Measurements from ENCODE around the gene GPLD1. TPM values are rescaled to one million over a fixed set of nuclear protein-coding genes. Genes with fewer than 3 reads are reported as not detected.
"Not testable (repeated sequence)": the region's sequence is repeated elsewhere in the genome, so short reads cannot be mapped to it uniquely, and the experiment has no call there.

Gene GPLD1
- total and polyA plus RNA-seq, 10 donors, result 0.15 to 4.3 (median 1.8) TPM

- DNase-seq, result no peak
- 86 to 94% (median 91%) methylated on average over 4 of the region's 4 CpGs for WGBS, 5 donors
- peaks cover 0 to 22% (median 0%) of the 10 kb centered on the region in 7 donors for H3K27me3 ChIP-seq (replicated peaks in 1 of 7)
- peaks cover 0 to 15% (median 4%) of the 10 kb centered on the region in 6 donors for H3K36me3 ChIP-seq
- H3K4me1 ChIP-seq, result peaks cover 10 to 31% (median 23%) of the 10 kb centered on the region in 6 donors
- peaks cover 0 to 7% (median 0%) of the 10 kb centered on the region in 8 donors for H3K9me3 ChIP-seq
- TF ChIP-seq POLR2AphosphoS5 (IDR thresholded peaks at IDR 0.05) (no peak), POLR2A (IDR thresholded peaks at IDR 0.05) (no peak), CTCF (IDR thresholded peaks at IDR 0.05 in 8 of 11, conservative IDR thresholded peaks at IDR 0.05 in 3 of 11) (no peak)
- intact Hi-C loops (cut with DNase I; ENCODE audit: low total_unique reads), result no loop called here
- H3K4me3 ChIP-seq, result peak overlapping the region in 1 of 8 donors; percentile 75
- no peak overlapping the region for H3K27ac ChIP-seq
Observed at GRCh38 chr6:24401458-24401857, 87.9 kb downstream of the GPLD1 start.

GRCh38 chr6:24400045-24401039 lies 89.0 kb downstream of the GPLD1 start:
- intact Hi-C loops (cut with DNase I; ENCODE audit: low total_unique reads), result not testable (repeated sequence)

GRCh38 chr6:24397631-24398030 lies 91.7 kb downstream of the GPLD1 start:
- no peaks in the 10 kb centered on the region for H3K36me3 ChIP-seq
- H3K27ac ChIP-seq, result no peak overlapping the region
- intact Hi-C loops (cut with DNase I; ENCODE audit: low total_unique reads), result no loop called here

More at GRCh38 chr6:24400045-24401039, 89.0 kb downstream of the GPLD1 start:
- WGBS, 5 donors, result 20 to 27% (median 25%) methylated on average over 17 of the region's 17 CpGs
- not testable (repeated sequence) for H3K27ac ChIP-seq, DNase-seq, H3K36me3 ChIP-seq, H3K4me3 ChIP-seq
- H3K27me3 ChIP-seq (replicated peaks in 1 of 7), result peaks cover 0 to 29% (median 0%) of the 10 kb centered on the region in 7 donors
- H3K4me1 ChIP-seq, result peaks cover 10 to 31% (median 23%) of the 10 kb centered on the region in 6 donors
- H3K9me3 ChIP-seq, result peaks cover 0 to 12% (median 0%) of the 10 kb centered on the region in 8 donors

GRCh38 chr6:24396824-24397223 lies 92.6 kb downstream of the GPLD1 start:
- no peak overlapping the region for H3K27ac ChIP-seq
- H3K9me3 ChIP-seq, result peaks cover 0 to 12% (median 0%) of the 10 kb centered on the region in 8 donors
- H3K27me3 ChIP-seq (replicated peaks in 1 of 7), result peaks cover 0 to 29% (median 0%) of the 10 kb centered on the region in 7 donors
- TF ChIP-seq CTCF (IDR thresholded peaks at IDR 0.05 in 8 of 11, conservative IDR thresholded peaks at IDR 0.05 in 3 of 11) (no peak), POLR2AphosphoS5 (IDR thresholded peaks at IDR 0.05) (no peak), POLR2A (IDR thresholded peaks at IDR 0.05) (no peak)
- WGBS, 5 donors, result 80 to 100% (median 89%) methylated on average over 1 of the region's 1 CpG
- intact Hi-C loops (cut with DNase I; ENCODE audit: low total_unique reads), result no loop called here
- no peaks in the 10 kb centered on the region for H3K36me3 ChIP-seq
- H3K4me1 ChIP-seq, result no peaks in the 10 kb centered on the region
- no peak overlapping the region for H3K4me3 ChIP-seq
- DNase-seq, result no peak

More at GRCh38 chr6:24397631-24398030, 91.7 kb downstream of the GPLD1 start:
- Histone ChIP-seq H3K4me1 (peaks cover 0 to 7% (median 4%) of the 10 kb centered on the region in 6 donors), H3K4me3 (no peak overlapping the region), H3K9me3 (peaks cover 0 to 12% (median 0%) of the 10 kb centered on the region in 8 donors), H3K27me3 (replicated peaks in 1 of 7) (peaks cover 0 to 29% (median 0%) of the 10 kb centered on the region in 7 donors)
- DNase-seq, result no peak
- TF ChIP-seq CTCF (IDR thresholded peaks at IDR 0.05 in 8 of 11, conservative IDR thresholded peaks at IDR 0.05 in 3 of 11) (no peak), POLR2AphosphoS5 (IDR thresholded peaks at IDR 0.05) (no peak), POLR2A (IDR thresholded peaks at IDR 0.05) (no peak)
- 73 to 91% (median 79%) methylated on average over 1 of the region's 1 CpG for WGBS, 5 donors
